Esophagus (tissue), 2 donors: ENCODE results near the gene ARHGAP29. TPM values are rescaled to one million over a fixed set of nuclear protein-coding genes. Genes with fewer than 3 reads are reported as not detected.

Source experiments
- H3K27ac ChIP-seq, 2 donors: one replicate each; pipeline ENCODE4 v1.5.1; 2013; ENCODE audit warnings: low read depth in 2 of 2, mild to moderate bottlenecking in 2 of 2, inconsistent platforms in 1 of 2, low read length in 1 of 2, moderate library complexity in 1 of 2
- H3K27me3 ChIP-seq, 2 donors: one replicate each; pipeline ENCODE4 v1.6.1; 2013; ENCODE audit warnings: low read length in 2 of 2, control low read depth in 1 of 2, mild to moderate bottlenecking in 1 of 2; ENCODE audit not compliant: insufficient read depth in 2 of 2, control insufficient read depth in 1 of 2
- H3K36me3 ChIP-seq, 2 donors: one replicate each; pipeline ENCODE4 v1.6.1; 2013; ENCODE audit warnings: low read length in 1 of 2; ENCODE audit not compliant: control insufficient read depth in 2 of 2, insufficient read depth in 2 of 2
- H3K4me1 ChIP-seq, 2 donors: one replicate each; pipeline ENCODE4 v1.6.1; 2013; ENCODE audit warnings: low read length in 1 of 2; ENCODE audit not compliant: control insufficient read depth in 2 of 2, insufficient read depth in 2 of 2
- H3K4me3 ChIP-seq, 2 donors: one replicate each; pipeline ENCODE4 v1.5.1; 2013; ENCODE audit warnings: low read length in 2 of 2, mild to moderate bottlenecking in 2 of 2, low read depth in 1 of 2, moderate library complexity in 1 of 2
- H3K9me3 ChIP-seq, 2 donors: one replicate each; pipeline ENCODE4 v1.6.1; 2013; ENCODE audit warnings: mild to moderate bottlenecking in 2 of 2, low read depth in 1 of 2, low read length in 1 of 2, moderate library complexity in 1 of 2; ENCODE audit not compliant: control insufficient read depth in 2 of 2, insufficient read depth in 1 of 2
- WGBS, 2 donors: extraction: QIAGEN DNeasy Blood & Tissue Kit; methylation state at CpG; one replicate each; pipeline ENCODE4 v1.1.7; 2013; 5-methylcytosine and 5-hydroxymethylcytosine counted together
- polyA plus RNA-seq, 2 donors: library from polyadenylated mRNA; stranded (reverse); fragments of 200-250 nt; gene quantifications; one replicate each; pipeline ENCODE4 v1.2.3, GENCODE V29; 2013
- donor health status: healthy with polysubstance abuse.
- donor health status: Bipolar disorder and iron deficiency.

ARHGAP29 gene
- polyA plus RNA-seq = 1 to 10 TPM; 2.7 to 2.8 TPM

GRCh38 chr1:94237291-94238226 lies at the start of gene ARHGAP29:
ARHGAP29 (minus strand) TSS chr1:94237584; CDS start chr1:94231611, 5,973 bp downstream.
- WGBS, 2 donors = 6% methylated on average over 70 to 88 of the region's 88 CpGs
- no peaks in the 10 kb centered on the region for H3K4me1 ChIP-seq
- H3K4me3 ChIP-seq = peak within 1 kb of the TSS; percentile 77 to 84
- peaks cover 0 to 5% of the 10 kb centered on the region in 2 donors for H3K27me3 ChIP-seq
- H3K27ac ChIP-seq = peak within 1 kb of the TSS; percentile 79 to 88
- no peaks in the 10 kb centered on the region for H3K36me3 ChIP-seq
- no peaks in the 10 kb centered on the region for H3K9me3 ChIP-seq

- WGBS, 2 donors = 54 to 58% methylated on average over 3 of the region's 3 CpGs
- Histone ChIP-seq H3K27ac (no peak overlapping the region), H3K36me3 (no peaks in the 10 kb centered on the region)
These were observed 49.6 kb upstream of the ARHGAP29 start for GRCh38 chr1:94286864-94287437.

GRCh38 chr1:94285031-94285654 lies 47.8 kb upstream of the ARHGAP29 start:
- H3K4me3 ChIP-seq = no peak overlapping the region
- no peaks in the 10 kb centered on the region for H3K4me1 ChIP-seq
- H3K9me3 ChIP-seq = no peaks in the 10 kb centered on the region
- H3K27me3 ChIP-seq = no peaks in the 10 kb centered on the region
- H3K36me3 ChIP-seq = no peaks in the 10 kb centered on the region
- 70 to 73% methylated on average over 4 of the region's 4 CpGs for WGBS, 2 donors
- H3K27ac ChIP-seq = no peak overlapping the region

More at GRCh38 chr1:94286864-94287437, 49.6 kb upstream of the ARHGAP29 start:
- no peaks in the 10 kb centered on the region for H3K4me1 ChIP-seq
- H3K4me3 ChIP-seq = no peak overlapping the region
- H3K27me3 ChIP-seq = no peaks in the 10 kb centered on the region
- no peaks in the 10 kb centered on the region for H3K9me3 ChIP-seq

- no peak overlapping the region for H3K27ac ChIP-seq
- no peaks in the 10 kb centered on the region for H3K27me3 ChIP-seq
- H3K9me3 ChIP-seq = no peaks in the 10 kb centered on the region
- H3K36me3 ChIP-seq = no peaks in the 10 kb centered on the region
- 64% methylated on average over 2 of the region's 2 CpGs for WGBS, 2 donors
- no peaks in the 10 kb centered on the region for H3K4me1 ChIP-seq
- H3K4me3 ChIP-seq = no peak overlapping the region
These were observed 47.1 kb upstream of the ARHGAP29 start for GRCh38 chr1:94284476-94284875.

GRCh38 chr1:94283462-94283861 lies 46.1 kb upstream of the ARHGAP29 start:
- 89 to 93% methylated on average over 1 of the region's 1 CpG for WGBS, 2 donors

GRCh38 chr1:94282143-94282711 lies 44.8 kb upstream of the ARHGAP29 start:
- no peaks in the 10 kb centered on the region for H3K4me1 ChIP-seq
- no peak overlapping the region for H3K27ac ChIP-seq
- H3K9me3 ChIP-seq = no peaks in the 10 kb centered on the region
- WGBS, 2 donors = 85 to 88% methylated on average over 5 of the region's 5 CpGs
- no peaks in the 10 kb centered on the region for H3K36me3 ChIP-seq
- no peak overlapping the region for H3K4me3 ChIP-seq
- no peaks in the 10 kb centered on the region for H3K27me3 ChIP-seq

More at GRCh38 chr1:94283462-94283861, 46.1 kb upstream of the ARHGAP29 start:
- Histone ChIP-seq H3K27ac (no peak overlapping the region), H3K36me3 (no peaks in the 10 kb centered on the region), H3K4me3 (no peak overlapping the region), H3K27me3 (no peaks in the 10 kb centered on the region), H3K9me3 (no peaks in the 10 kb centered on the region), H3K4me1 (no peaks in the 10 kb centered on the region)

- WGBS, 2 donors = 60 to 67% methylated on average over 6 of the region's 6 CpGs
- Histone ChIP-seq H3K36me3 (no peaks in the 10 kb centered on the region), H3K27ac (no peak overlapping the region), H3K27me3 (no peaks in the 10 kb centered on the region), H3K4me3 (no peak overlapping the region), H3K9me3 (no peaks in the 10 kb centered on the region), H3K4me1 (no peaks in the 10 kb centered on the region)
These were observed 44.2 kb upstream of the ARHGAP29 start for GRCh38 chr1:94281361-94282142.

GRCh38 chr1:94280541-94280940 lies 43.2 kb upstream of the ARHGAP29 start:
- H3K27me3 ChIP-seq = no peaks in the 10 kb centered on the region
- WGBS, 2 donors = 45 to 53% methylated on average over 1 of the region's 1 CpG
- H3K36me3 ChIP-seq = no peaks in the 10 kb centered on the region
- H3K4me1 ChIP-seq = no peaks in the 10 kb centered on the region
- H3K9me3 ChIP-seq = no peaks in the 10 kb centered on the region
- H3K27ac ChIP-seq = no peak overlapping the region
- no peak overlapping the region for H3K4me3 ChIP-seq

- Histone ChIP-seq H3K4me1 (no peaks in the 10 kb centered on the region), H3K4me3 (no peak overlapping the region), H3K27me3 (no peaks in the 10 kb centered on the region), H3K27ac (no peak overlapping the region), H3K36me3 (no peaks in the 10 kb centered on the region), H3K9me3 (no peaks in the 10 kb centered on the region)
- 90% methylated on average over 1 of the region's 1 CpG for WGBS, 2 donors
These were observed 42.1 kb upstream of the ARHGAP29 start for GRCh38 chr1:94279462-94279861.
